IPS-NIHi11 (cell line): ENCODE measurements around the gene ST6GALNAC3.
"Not testable (repeated sequence)": the region's sequence is repeated elsewhere in the genome, so short reads cannot be mapped to it uniquely, and the experiment has no call there.

Source experiments
- DNase-seq: peaks from one replicate; pipeline ENCODE4 v3.0.0; 2012; ENCODE audit warnings: mixed read lengths, low spot score

Gene ST6GALNAC3

DNA sequence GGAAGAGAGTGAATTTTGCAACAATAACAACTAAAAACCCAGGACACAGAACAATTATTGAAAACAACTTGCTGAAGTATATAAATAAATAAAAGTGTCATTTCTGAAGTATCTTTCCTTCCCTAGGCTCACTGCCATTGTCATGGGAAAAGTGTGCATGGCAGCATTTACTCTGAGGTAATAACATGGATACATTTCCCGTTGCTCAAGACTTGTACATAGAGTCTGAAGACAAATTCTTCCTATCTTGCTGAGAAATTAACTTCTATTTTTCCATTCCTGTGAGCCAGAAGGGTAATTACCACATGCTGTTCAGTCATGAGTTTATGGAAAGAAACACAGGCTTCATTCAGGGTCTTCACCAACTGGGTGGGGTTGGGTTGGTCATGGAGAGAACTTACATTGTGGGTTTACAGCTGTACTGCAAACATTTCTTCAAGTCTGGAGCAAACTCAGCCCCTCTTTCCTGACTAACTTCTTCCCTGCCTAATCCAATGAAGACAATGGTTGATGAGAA is 32.2 kb downstream of the ST6GALNAC3 start:
- DNase-seq = no peak

DNA sequence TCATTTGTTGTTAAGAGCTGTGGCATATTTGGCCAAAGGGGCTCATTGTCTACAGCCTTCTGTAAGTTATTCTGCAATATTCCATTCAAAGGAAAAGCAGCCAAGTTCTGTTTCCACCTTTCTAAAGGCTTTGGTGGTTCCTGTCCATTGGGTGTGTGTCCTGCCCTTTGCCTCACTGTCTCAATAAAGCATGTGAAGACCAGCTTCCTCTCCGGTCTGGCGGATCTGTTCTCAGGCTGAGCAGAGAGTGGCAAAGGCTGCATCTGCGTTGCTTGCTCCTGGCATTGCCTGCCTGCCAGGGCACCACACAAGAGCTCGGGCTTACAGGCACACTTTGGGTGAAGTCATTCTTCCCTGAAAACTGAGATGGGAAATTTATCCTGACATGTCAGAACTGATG is 34.9 kb downstream of the ST6GALNAC3 start:
- DNase-seq = no peak

DNA sequence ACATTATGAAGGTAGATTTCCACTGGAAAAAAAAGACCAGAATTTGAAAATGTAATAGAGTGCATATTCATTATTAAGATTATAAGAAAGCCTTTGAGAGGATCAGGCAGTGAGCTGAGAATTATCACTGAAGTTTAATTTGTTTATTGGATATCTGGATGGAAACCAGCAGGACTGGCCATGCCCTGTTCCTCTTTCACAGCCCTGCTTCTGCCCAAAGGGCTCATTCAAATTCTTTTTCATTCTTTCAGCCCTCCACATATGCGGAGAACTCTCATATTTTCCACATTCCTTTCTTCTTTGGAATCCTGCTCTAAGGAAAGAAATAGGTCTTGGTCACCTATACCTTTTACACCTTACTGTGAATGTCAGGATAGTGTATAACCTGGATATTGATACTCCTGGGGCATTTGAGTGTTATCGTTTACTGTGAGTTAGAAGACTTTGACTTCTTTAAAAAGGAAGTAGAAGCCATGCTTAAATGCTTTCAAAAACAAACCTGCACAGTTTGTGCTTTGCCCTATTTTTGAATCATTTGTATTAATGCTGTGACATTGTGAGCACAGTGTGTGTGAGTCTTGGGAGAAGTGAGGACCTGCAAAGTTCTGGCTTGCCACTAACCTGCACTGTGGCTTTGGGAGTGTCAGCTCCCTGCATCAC is 35.5 kb downstream of the ST6GALNAC3 start:
- no peak for DNase-seq

DNA sequence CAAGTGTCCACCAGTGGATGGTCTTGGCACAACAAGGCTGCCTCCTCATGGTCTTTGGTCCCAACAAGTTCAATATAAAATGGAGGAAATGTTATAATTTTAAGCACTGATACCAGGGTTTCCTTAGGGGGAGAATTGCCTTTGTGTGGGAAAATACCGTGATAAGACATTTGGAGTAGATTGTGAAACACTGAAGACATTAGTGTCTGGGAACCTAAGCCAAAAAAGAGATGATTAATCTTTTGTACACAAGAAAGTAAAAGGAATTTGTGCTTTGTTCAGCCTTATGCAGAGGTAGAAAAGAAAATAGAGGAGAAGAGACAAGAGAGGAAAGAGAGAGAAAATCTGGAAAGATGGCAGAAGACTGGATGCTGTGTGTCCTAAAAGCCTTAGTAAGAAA is 36.1 kb downstream of the ST6GALNAC3 start:
- DNase-seq = no peak

DNA sequence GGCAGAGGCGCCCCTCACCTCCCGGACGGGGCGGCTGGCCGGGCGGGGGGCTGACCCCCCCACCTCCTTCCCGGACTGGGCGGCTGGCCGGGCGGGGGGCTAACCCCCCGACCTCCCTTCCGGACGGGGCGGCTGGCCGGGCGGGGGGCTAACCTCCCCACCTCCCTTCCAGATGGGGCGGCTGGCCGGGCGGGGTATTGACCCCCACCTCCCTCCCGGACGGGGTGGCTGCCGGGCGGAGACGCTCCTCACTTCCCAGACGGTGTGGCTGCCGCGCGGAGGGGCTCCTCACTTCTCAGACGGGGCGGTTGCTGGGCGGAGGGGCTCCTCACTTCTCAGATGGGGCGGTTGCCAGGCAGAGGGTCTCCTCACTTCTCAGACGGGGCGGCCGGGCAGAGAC is 37.8 kb downstream of the ST6GALNAC3 start:
- DNase-seq = not testable (repeated sequence)

DNA sequence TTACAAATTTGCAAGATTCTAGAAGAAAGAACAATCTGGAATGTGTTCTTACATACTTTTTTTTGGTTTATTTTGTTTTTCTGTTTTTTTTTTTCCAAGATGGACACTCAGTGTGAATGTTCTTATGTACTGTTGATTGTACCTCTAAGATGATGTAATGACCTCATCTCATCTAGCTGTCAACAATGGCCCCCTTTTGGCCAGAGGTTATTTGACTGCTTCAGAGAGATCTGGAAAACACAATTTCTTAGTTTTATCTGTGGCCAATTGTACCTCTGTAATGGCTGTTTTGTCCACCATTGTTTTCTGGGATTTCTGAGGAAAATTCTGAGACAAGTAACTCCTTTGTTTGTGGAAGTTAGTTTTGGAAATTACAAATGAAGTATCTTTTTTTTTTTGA is 38.9 kb downstream of the ST6GALNAC3 start:
- DNase-seq = no peak

DNA sequence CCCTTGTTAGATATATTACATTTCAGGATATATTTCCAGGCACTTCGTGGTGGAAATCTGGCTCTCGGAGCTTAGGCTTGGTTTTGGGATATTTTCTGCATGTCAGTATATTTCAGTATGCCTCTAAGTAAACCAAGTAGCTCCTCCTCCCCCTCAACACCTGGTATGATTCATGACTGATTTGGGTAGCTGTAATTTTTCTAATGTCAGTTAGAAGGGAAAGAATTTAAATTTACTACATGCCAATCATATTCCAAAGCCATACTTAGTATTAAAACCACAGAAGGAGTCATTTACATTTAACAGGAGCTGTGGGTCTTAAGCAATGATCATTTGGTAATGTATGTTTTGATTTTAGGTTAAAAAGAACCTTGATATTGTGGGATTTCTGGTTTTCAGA is 40.6 kb downstream of the ST6GALNAC3 start:
- DNase-seq = no peak

DNA sequence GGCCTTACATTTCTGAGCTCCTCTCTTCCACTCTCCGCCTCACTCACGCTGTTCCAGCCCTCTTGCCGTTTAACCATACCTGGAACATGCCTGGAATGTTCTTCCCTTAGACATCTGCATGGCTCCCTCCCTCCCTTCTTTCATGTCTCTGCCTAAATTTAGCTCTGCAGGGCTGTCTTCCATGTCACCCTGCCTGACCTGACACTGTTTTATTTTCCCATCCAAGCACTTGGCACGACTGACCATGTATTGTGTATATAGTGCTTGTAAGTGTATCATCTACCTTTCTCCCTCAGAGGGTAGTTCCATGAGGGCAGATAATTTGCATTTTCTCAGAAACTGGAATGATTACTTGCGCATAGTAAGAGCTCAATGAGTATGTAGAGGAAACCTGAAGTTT is 47.3 kb downstream of the ST6GALNAC3 start:
- DNase-seq = no peak

DNA sequence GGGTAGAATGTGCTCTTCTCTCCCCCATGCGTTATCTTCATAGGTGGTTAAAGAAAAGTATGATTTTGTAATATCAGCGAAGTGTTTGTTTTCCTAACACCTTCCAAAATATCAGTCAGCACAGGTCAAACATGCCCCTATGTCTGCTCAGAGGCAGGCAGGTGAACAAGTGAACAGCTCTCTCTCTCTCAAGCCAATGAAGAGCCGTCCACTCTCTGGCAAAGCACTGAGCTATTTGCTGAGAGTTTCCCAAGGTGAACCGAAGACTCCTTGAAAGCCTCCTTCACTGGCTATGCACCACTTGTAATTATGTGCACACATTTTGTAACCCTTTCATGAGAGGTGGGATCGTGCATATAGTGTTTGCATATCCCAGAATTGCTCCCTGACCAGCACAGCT is 47.7 kb downstream of the ST6GALNAC3 start:
- no peak for DNase-seq

DNA sequence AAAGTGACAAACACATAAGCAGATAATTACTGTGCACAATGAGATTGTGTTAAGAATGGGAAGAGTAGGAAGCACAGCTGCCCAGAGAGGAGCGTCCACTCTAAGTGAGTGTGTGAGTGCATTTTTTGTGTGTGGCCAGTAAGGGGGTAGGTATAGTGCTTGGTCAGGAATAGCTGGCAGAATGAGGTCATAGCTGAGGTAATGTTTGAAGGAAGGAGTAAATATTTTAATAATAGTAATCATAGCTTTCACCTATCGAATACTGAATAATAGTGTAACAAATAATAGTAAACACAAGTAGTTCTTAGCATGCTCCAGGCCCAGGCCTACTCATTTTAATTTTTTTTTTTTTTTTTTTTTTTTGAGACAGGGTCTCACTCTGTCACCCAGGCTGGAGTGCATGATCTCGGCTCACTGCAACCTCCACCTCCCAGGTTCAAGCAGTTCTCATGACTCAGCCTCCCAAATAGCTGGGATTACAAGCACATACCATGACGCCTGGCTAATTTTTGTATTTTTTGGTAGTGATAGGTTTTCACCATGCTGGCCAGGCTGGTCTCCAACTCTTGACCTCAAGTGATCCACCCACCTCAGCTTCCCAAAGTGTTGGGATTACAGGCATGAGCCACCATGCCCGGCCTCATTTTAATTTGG is 49.0 kb downstream of the ST6GALNAC3 start:
- DNase-seq = not testable (repeated sequence)

DNA sequence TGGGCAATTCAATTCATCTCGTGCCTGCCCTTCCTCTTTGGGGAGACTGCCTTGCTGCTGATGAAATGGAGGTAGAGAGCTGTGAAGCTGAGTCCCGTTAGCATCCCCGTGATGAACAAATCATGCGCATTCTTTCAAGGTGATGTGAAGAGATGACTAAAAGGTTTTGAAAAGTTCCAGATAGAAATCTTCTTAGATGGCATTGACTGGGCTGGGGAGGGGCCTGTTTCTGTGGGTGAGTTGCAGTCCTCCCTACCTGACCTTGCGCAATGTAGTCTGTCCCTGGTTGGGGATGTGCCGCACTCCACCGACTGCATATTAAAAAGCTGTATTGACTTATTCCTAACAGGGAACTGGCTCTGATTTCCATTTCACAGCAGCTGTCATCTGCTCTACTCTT is 49.6 kb downstream of the ST6GALNAC3 start:
- no peak for DNase-seq

DNA sequence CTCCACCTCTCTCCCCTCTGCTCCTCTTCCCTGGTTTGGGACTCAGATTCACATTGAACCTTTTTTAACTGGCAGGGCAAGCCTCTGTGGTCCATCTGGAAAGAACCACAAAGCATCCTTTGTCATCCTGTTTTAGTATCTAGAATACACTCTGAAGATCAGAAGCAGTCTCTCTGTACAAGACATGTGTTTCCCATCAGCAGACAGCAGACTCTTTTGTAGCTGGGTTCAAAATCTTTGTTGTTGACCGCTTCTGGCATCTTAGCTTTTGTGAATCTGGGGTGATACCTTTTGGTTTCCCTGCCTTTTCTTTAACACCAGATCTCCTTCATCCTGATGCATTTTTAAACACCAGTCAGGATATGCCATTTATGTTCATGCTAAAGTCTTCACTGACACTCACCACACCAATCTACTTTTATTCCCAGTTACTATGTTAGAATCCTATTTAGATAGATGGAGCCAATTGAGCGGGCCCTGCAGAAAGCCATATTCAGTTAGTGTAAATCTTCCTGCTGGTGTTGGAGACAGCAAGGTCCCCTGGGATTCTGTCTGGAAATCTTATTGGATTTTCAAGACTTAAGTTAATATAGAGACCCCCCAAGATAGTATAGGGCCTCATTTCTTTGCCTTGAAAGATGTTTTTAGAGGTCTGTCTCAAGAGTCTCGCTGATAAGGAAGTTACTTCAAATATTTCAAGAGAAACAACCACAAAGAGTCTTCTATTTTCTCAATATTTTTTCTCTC is 51.1 kb downstream of the ST6GALNAC3 start:
- no peak for DNase-seq

DNA sequence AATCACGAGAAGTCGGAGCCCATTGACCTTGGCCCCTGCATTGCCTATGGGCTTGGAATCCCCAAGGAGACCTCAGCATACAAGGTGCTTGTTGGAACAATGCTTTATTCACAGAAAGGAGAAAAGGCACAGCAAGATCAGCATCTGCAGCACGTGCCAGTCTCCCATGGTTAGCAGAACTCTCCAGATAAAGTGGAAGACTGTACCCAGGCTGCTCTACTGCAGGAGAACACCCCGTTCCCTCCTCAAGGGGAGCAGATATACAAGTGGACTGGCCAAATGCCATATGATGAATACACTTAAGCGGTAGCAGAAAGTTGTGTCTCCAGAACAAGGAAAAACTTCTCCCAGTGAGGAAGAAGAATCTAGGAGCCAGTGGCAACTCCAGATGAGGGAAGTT is 53.5 kb downstream of the ST6GALNAC3 start:
- no peak for DNase-seq

DNA sequence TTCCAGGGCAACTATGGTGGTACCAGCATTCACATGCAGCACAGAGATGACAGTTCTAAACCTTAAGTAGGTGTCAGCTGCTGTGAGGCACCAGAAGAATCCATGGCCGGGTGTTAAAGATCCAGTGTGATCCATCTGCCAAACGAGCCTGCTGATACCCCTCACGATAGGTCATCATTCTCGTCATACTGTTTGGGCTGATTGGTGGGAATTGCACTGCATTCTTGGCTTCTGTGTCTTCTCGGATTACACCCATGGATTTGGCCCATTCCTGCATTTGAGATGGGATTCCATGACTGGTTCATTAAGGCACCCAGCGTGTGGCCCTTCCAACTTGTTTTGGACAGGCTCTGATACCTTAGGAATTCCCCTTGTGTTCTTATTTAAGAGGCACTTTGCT is 55.2 kb downstream of the ST6GALNAC3 start:
- peak; percentile 20 for DNase-seq

DNA sequence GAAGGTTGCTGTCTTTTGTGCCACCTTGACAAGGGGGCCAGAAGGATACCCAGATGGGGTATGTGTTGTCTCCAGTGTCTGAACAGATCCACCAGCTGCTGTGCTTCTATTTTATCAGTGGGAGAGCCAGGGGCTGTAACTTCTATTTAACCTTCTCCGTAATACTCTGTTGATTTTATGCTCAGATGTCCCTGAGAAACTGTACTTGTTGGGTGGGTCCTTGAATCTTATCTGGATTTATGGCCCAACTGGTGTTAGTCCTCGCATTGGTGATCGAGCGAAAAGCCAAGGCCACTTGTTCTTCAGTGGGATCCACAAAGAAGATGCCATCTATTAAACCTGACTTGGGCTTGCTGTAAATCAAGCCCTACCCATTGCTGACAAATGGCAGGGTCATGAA is 56.4 kb downstream of the ST6GALNAC3 start:
- DNase-seq = no peak

DNA sequence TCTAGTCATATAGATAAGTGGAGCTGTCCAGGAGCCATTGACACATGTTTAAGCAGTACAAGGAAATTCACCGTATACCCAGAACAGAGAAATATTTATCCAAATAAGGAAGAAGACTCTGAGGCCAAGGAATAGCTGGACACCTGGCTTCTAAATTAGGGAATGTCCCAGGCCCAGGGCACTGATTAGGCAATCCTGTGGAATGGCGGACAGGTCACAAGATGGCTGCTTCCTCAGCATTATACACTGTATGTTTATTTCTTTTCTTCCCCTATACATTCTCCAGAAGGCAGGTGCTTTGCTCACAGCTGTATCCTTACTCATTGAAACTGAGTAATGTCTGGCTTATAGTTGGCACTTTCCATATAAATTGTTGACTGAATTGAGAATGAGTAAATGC is 59.4 kb downstream of the ST6GALNAC3 start:
- DNase-seq = no peak

DNA sequence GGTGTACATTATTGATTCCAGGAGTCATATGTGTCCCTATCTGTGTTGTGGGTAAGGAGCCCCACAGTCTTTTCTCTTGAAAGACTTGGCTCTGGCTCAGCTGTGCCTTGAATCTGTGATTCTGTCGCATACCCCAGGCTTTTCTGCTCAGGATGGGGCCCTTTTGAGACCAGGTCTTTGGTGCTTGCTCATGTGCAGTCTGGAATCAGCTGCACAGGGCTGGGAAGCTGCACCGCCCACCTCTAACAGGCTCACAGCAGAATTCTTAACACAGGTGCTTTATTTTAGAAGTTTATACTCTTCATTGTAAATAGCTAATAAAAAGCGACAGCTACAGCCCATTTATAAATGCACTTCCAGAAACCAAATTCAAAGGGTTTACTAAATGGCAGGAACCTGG is 61.3 kb downstream of the ST6GALNAC3 start:
- no peak for DNase-seq

DNA sequence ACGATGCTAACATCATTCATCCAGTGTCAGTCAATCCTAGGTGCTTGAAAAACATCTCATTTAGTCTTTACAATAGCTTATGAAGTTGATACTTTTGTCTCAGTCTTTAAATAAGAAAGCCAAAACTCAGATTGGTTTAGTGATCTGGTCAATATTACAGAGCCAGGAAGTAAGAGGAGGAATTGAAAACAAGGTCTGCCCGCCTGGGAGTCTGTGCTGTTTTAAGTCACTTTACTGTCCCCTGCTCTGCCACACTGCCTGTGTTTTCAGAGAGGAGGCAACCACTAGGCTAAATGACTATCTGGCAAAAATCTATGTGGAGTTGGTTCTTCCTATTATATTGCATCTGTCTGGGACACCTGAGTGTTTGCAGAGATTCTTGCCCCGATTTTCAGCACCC is 62.3 kb downstream of the ST6GALNAC3 start:
- no peak for DNase-seq

DNA sequence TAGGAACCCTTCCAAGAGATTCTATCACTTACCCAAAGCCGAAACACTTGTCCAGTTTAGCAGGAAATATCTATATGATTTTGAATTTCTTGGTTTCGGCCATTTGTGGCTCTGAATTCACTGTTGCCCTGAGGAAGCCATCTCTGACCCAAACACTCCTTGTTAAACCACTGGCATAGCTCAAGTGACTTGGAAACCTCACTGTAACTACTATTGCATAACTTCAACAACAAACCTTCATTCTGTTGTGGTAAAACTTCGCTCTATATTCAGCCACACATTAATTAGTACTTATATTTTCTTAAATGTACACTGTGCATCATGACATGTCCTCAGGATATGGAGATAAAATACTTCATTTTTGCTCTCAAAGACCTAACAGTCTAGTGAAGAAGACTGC is 63.2 kb downstream of the ST6GALNAC3 start:
- no peak for DNase-seq

DNA sequence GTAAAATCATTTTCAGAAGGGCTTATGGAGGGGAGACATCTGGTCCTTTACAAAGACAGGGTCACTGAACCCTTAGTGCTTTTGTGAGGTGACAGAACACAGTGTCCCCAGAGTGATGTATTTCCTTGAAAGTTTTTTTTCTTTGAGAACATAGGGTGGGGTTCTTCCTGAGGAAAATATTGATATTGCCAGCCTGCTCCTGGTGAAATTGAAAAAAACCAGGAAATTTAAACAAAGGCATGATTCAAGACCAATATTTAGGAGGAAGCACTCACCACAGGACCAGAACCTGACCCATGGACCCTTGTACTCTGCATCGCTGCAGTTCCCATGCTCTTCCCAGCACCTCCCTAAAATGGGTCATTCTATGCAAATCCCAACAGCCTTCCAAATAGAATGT is 63.7 kb downstream of the ST6GALNAC3 start:
- DNase-seq = no peak

DNA sequence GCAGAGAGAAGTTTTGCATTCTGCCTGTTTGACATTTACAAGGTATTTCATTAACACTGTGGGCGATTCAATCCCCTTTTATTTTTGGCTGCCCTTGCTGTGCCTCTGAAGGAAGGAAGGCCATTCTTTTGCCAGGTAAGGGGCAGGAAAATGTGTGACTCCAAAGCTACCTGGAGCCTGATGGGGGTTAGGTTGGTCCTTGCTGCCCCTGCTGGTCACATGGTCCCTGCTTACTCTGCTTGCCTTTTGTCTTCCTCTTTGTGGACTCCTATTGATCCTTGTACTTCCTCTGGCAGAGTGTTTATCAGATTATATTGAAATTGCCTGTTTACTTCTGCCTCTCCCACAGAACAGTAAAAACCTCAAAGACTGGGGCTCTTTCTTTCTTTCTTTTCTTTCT is 65.7 kb downstream of the ST6GALNAC3 start:
- DNase-seq = peak; percentile 45

DNA sequence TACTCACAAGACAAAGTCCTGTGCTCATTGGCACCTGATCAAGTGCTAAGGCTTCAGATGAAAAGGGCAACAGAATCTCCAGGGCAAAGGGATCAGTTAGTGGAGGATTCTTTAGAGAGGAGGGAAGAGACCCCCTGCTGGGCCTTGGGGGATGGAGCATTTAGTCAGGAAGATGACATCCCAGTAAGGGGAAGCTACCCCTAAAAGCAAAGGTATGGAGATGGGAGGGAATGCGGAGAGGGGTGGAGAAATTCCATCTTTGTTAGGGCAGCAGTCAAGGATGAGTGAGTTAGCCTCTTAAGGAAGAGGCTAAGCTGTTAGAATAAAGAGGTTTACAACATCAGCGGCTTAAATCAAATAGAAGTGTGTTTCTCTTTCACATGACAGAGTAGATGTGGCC is 67.4 kb downstream of the ST6GALNAC3 start:
- no peak for DNase-seq
